G401.6 (cell line): ENCODE measurements around the gene ZFAND3.

Source experiments
- FAIRE-seq: peaks from 2 replicates; lab custom pipeline; 2012; peaks lifted over from hg19 to GRCh38; lab: Jason Lieb, UNC

Gene ZFAND3

GRCh38 chr6:38169977-38170526, 350.5 kb downstream of the ZFAND3 start:
- no peak for FAIRE-seq

GRCh38 chr6:38170666-38171355, 351.3 kb downstream of the ZFAND3 start:
- FAIRE-seq: no peak

- no peak for FAIRE-seq
Observed at GRCh38 chr6:38171997-38172738, 352.6 kb downstream of the ZFAND3 start.

DNA sequence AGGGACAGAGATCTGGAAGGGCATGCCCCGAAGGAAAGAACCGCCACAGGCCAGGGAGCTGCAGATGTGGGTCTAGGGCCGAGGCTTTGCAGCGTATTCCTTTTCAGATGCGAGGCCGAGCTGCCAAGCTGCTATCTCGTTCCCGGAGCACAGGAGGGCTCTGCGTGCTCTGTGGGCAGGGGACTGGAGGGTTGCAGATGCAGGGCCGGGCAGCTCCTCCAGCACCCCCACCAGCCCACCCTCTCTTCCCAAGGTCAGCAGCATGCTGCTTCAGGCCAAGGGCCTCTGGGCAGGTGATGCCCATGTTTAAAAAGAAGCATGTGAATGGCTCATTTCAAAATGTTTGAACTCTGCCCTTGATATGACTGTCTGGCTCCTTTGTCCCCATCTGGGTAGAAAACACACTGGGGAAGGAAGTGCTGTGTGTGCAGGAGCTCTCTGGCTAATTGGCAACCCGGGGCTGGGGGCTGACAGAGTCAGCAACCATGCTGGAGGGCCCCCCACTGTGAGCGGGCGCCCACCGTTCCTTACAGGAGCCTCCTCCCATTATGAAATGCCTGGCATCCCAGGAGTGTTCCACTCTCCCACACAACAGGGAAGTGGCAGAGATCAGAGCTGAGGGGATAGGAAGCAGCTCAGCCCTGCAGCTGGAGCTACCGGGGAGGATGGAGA, 353.3 kb downstream of the ZFAND3 start:
- FAIRE-seq: no peak

- no peak for FAIRE-seq
Observed at GRCh38 chr6:38173909-38174308, 354.4 kb downstream of the ZFAND3 start.

DNA sequence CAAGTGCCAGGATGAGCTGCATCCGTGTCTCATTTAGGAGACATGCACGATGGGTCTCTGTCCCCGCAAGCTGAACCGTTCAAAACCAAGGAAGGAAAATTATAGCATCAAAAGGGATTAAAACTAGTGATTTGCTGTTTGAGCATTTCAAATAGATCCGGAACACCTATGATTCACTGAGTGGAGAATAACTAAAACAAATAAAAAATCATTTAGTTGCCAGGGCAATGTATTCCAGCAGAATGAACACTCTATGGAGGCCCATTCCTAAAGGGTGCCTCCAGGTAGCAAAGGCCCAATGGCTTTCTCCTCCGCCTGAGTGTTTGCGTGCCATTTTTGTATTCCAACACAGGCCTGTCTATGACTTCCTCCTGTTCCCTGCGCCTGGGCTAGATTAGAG, 354.8 kb downstream of the ZFAND3 start:
- FAIRE-seq: no peak

DNA sequence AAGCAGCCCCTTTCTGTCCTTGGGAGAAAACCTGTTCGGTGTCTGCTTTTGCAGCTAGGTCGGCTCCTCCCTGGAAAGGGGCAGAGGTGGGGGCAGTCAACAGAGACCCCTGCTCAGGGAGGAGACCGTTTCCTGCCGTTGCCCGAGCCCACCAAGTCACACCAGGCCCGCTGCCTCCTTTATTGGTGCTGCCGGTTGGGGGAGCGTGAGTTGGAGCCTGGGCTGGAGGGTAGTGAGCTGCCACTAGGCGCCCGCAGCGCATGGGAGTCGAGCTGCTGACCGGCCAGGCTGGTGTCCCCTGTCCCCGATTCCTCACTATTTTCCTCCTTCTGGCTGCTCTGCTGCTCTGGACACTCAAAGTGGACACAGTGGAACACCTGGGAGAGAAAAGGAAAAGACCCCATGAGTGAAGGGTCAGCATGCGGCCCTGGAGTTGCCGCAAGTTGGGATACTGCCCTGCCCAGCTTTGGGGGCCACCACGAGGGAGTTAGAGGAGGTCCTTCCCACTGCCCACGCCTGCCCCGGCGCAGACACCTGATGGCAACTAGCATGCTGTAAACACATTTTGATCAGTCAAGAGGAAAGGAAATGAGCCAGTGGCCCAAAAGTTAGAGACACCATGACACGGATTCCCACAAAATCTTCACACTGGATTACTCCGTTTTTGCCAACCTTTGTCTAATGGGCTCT, 355.4 kb downstream of the ZFAND3 start:
- FAIRE-seq: no peak

- no peak for FAIRE-seq
Observed at GRCh38 chr6:38175786-38176185, 356.3 kb downstream of the ZFAND3 start.

- no peak for FAIRE-seq
Observed at GRCh38 chr6:38176797-38177751, 357.5 kb downstream of the ZFAND3 start.

DNA sequence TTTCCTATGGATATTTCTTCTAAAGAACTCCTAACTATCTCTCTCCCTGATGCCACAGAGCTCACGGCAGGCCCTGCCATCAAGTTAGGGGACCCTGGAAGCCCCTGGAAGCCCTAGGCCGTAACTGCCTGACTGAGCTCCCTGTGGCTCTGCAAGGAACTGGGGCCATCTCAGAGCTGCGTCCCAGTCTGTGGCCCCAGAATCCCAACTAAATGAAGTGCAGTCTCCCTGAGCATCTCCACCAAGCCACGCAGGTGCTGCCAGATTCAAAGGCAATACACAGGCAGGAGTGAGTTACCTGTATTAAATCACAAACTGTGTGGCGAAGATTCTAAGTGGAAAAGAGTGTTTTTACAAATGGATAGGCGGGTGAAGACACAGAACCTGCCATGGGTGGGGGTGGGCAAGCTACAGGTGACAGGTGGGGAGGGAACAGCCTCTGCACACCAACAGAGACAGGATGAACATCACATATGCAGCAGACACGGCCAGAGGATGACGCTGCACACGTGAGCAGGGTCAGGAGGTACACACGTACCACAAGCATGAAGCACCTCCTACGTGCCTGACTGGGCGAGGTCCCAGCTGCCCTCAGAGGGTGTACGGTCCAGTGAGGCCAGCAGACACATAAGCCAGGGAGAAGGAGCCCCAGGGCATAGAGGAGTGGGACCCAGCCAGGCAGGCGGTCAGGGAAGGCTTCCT, 358.5 kb downstream of the ZFAND3 start:
- FAIRE-seq: no peak

GRCh38 chr6:38178584-38178886, 359.0 kb downstream of the ZFAND3 start:
- FAIRE-seq: no peak

- no peak for FAIRE-seq
Observed at GRCh38 chr6:38179300-38179699, 359.8 kb downstream of the ZFAND3 start.

DNA sequence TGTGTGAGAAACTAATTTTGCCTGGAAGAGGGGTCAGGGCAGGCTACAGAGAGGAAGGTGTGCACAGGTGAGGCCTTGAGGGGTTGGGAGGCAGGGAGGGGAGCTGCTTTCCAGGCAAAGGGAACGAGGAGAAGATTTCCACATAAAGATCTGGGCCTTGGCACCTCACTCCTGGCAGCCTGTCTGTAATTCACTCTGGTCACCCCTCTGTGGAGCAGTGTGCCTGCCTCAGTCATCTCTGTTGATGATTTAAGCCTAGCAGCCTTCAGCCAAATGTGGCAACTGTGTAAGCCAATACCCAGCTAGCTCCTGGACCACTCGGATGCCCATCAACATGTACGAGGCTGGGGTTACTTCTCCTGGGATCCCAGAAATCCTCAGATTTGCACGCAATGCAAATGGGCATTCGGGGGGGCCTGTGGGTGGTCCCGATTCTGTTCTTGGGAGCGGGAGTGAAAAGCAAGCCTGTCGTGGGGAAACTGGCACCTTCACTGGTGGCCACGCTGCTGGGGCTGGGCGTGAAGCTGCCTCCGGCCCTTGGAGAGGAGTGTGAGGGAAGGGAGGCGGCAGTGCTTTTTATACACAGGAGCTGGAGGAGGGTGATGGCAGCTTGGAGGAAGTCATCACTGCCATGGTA, 360.4 kb downstream of the ZFAND3 start:
- no peak for FAIRE-seq

DNA sequence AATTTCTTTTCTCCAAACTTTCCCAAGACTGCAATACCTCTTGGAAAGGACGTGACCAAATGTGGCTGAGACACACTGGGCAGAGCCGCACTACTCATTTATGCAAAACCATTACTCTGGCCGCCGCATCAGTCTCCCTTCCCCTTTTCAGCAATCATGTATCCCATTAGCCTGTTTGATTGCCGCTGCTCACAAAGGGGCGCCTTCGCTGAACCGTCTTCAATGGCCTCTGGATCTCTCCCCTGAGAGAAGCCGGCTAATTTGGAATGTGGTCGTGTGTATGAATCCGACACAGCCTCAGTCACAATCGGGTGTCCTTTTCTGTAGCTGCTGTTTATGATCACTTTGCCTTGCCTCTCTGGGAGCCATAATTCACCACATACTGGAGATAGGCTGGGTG, 361.1 kb downstream of the ZFAND3 start:
- no peak for FAIRE-seq

- no peak for FAIRE-seq
Observed at GRCh38 chr6:38182426-38182825, 362.9 kb downstream of the ZFAND3 start.

GRCh38 chr6:38183856-38184584, 364.5 kb downstream of the ZFAND3 start:
- FAIRE-seq: no peak

GRCh38 chr6:38184585-38185080, 365.1 kb downstream of the ZFAND3 start:
- no peak for FAIRE-seq

DNA sequence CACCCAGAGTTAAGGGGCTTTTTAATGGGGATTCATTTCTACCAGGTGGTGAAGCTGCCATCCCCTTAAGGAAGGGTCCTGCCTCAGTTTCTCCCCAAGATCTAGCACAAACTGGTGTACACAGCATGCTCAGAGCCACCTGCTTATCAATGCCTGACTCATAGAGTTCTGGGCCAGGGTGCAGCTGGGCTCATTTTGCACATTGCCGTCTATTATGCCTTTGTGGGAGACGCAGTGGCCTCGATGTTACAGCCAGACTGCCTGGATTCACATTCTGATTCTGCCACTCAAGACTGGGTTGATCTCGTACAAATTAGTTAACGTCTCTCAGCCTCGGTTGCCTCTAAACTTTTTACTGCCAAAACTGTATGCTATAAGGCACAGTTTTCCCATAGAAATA, 365.7 kb downstream of the ZFAND3 start:
- FAIRE-seq: no peak

DNA sequence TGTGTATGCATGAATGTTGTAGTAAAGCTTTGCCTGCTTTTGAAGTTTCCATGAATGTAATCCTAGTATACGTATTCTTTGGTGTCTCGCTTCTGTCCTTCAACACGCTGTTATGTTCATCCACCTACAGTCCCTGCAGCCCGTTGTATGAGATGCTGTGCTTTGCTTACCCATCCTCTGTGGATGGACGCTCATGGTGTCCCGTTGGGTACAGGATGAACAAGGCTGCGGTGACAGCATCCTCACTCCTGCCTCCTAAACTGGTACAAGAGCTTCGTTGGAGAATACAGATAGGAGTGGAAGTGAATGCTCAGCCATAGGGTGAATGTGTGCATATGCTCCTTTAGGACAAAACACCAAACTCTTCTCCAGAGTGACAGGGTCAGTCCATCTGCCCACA, 366.2 kb downstream of the ZFAND3 start:
- FAIRE-seq: no peak

GRCh38 chr6:38187325-38187724, 367.8 kb downstream of the ZFAND3 start:
- no peak for FAIRE-seq
